ENCODE measurements around the gene OCA2. TPM values are rescaled to one million over a fixed set of nuclear protein-coding genes. Genes with fewer than 3 reads are reported as not detected.

OCA2 gene
- polyA plus RNA-seq, 1 donor (not counting 4 experiments of a cell fraction or from before 2014, with no cell fraction given) = 0.05 TPM

DNA sequence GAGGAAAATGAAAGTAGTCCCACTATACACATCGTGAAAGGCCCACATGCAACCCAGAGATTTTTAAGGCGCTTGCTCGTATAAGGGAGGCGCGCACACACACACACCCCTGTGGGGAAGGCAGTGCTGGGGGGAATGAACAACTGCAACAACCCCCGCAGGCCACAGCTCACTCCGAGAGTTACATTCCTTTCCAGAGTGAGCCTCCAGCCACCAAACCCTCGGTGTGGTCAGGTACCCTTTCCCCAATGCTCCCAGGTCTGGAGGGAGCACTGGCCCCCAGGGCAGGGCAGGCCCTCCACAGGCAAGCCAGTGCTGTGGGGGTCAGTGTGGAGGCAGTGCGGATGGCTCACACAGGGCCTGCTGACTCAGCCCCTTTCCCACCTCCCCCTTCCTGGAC is 115.6 kb downstream of the OCA2 start:
- H3K9me1 ChIP-seq (ENCODE audit: control insufficient read depth, extremely low read depth, insufficient read depth, low read length) = no peaks in the 10 kb centered on the region
- H3K4me2 ChIP-seq (ENCODE audit: control insufficient read depth, extremely low read depth, insufficient read depth, low read depth, low read length) = no peak overlapping the region
- DNase-seq (ENCODE audit: low read depth, low spot score) (no peak), FAIRE-seq (no peak)
- H3K27me3 ChIP-seq (ENCODE audit: control insufficient read depth, extremely low read depth, insufficient read depth, low read length) = no peaks in the 10 kb centered on the region
- H3K9ac ChIP-seq (ENCODE audit: control insufficient read depth, extremely low read depth, insufficient read depth, low read length) = no peak overlapping the region
- peaks cover 5% of the 10 kb centered on the region for H3K9me3 ChIP-seq (ENCODE audit: control insufficient read depth, low read depth, low read length)
- H3K36me3 ChIP-seq (ENCODE audit: control insufficient read depth in 2 of 2, extremely low read depth in 1 of 2, insufficient read depth in 2 of 2, low read length in 2 of 2) = no peaks in the 10 kb centered on the region
- no peaks in the 10 kb centered on the region for H4K20me1 ChIP-seq (ENCODE audit: control insufficient read depth, extremely low read depth, insufficient read depth, low read length)
- no peak for TF ChIP-seq EZH2 (IDR thresholded peaks at IDR 0.05; ENCODE audit: low read length)
- no peak for TF ChIP-seq CTCF (optimal IDR thresholded peaks at IDR 0.05 in 1 of 3, IDR thresholded peaks at IDR 0.05 in 1 of 3, conservative IDR thresholded peaks at IDR 0.05 in 1 of 3; ENCODE audit: extremely low read depth in 1 of 3, insufficient read depth in 2 of 3, low read length in 3 of 3)
- dilution Hi-C loops (cut with MboI; ENCODE audit: extremely low pct_ligation_motif_present, low sequenced_read_pairs) = no loop called here
- H3K27ac ChIP-seq (ENCODE audit: control insufficient read depth, insufficient read depth, low read length) = no peak overlapping the region
- H3K4me1 ChIP-seq (ENCODE audit: control insufficient read depth, extremely low read depth, insufficient read depth, low read length) = no peaks in the 10 kb centered on the region
- H3K4me3 ChIP-seq (ENCODE audit: control insufficient read depth in 2 of 3, extremely low read depth in 1 of 3, insufficient read depth in 2 of 3, low read depth in 1 of 3, low read length in 3 of 3) = no peak overlapping the region
- no peaks in the 10 kb centered on the region for H3K79me2 ChIP-seq (ENCODE audit: control insufficient read depth, insufficient read depth, low read length)
- H2AFZ ChIP-seq (ENCODE audit: control insufficient read depth, low read length) = no peak overlapping the region

DNA sequence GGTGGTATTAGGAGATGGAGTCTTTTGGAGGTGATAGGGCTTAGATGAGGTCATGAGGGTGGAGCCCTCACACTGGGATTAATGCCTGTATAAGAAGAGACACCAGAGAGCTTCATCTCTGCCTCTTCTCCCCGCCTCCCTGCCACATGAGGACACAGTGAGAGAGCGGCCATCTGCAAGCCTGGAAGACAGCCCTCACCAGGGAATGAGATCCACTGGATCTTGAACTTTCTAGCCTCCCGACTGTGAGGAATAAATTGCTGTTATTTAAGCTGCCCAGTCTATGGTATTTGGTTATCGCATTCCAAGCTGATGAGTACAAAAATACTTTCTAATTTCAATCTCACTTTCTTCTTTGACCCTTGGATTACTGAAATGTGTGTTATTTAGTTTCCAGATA is 121.4 kb downstream of the OCA2 start:
- dilution Hi-C loops (cut with MboI; ENCODE audit: extremely low pct_ligation_motif_present, low sequenced_read_pairs) = no loop called here
- DNase-seq (ENCODE audit: low read depth, low spot score) = no peak
- FAIRE-seq = no peak
- H3K27ac ChIP-seq (ENCODE audit: control insufficient read depth, insufficient read depth, low read length) = no peak overlapping the region
- H3K4me1 ChIP-seq (ENCODE audit: control insufficient read depth, extremely low read depth, insufficient read depth, low read length) = no peaks in the 10 kb centered on the region
- no peaks in the 10 kb centered on the region for H3K27me3 ChIP-seq (ENCODE audit: control insufficient read depth, extremely low read depth, insufficient read depth, low read length)
- TF ChIP-seq CTCF (optimal IDR thresholded peaks at IDR 0.05 in 1 of 3, IDR thresholded peaks at IDR 0.05 in 1 of 3, conservative IDR thresholded peaks at IDR 0.05 in 1 of 3; ENCODE audit: extremely low read depth in 1 of 3, insufficient read depth in 2 of 3, low read length in 3 of 3) (no peak), EZH2 (IDR thresholded peaks at IDR 0.05; ENCODE audit: low read length) (no peak)
- H2AFZ ChIP-seq (ENCODE audit: control insufficient read depth, low read length) = no peak overlapping the region
- no peak overlapping the region for H3K9ac ChIP-seq (ENCODE audit: control insufficient read depth, extremely low read depth, insufficient read depth, low read length)
- no peaks in the 10 kb centered on the region for H4K20me1 ChIP-seq (ENCODE audit: control insufficient read depth, extremely low read depth, insufficient read depth, low read length)
- H3K9me1 ChIP-seq (ENCODE audit: control insufficient read depth, extremely low read depth, insufficient read depth, low read length) = no peaks in the 10 kb centered on the region
- H3K9me3 ChIP-seq (ENCODE audit: control insufficient read depth, low read depth, low read length) = peaks cover 2% of the 10 kb centered on the region
- H3K36me3 ChIP-seq (ENCODE audit: control insufficient read depth in 2 of 2, extremely low read depth in 1 of 2, insufficient read depth in 2 of 2, low read length in 2 of 2) = no peaks in the 10 kb centered on the region
- H3K79me2 ChIP-seq (ENCODE audit: control insufficient read depth, insufficient read depth, low read length) = no peaks in the 10 kb centered on the region
- H3K4me3 ChIP-seq (ENCODE audit: control insufficient read depth in 2 of 3, extremely low read depth in 1 of 3, insufficient read depth in 2 of 3, low read depth in 1 of 3, low read length in 3 of 3) = no peak overlapping the region
- H3K4me2 ChIP-seq (ENCODE audit: control insufficient read depth, extremely low read depth, insufficient read depth, low read depth, low read length) = no peak overlapping the region
